Upper lobe of left lung (tissue), 6 donors: ENCODE data around the gene SMIM11. TPM values are rescaled to one million over a fixed set of nuclear protein-coding genes. Genes with fewer than 3 reads are reported as not detected.
A peak's percentile ranks its signal among the peaks of the same experiment; 100 is the strongest.

Experiments used
- ATAC-seq, 2 donors: fragments of 200-7000 bp; cut with Tn5 transposase; one replicate each; pipeline ENCODE4 v1.9.1; 2022; ENCODE audit warnings: mild to moderate bottlenecking in 2 of 2, moderate library complexity in 2 of 2; ENCODE audit not compliant: low FRiP score in 2 of 2
- DNase-seq, 2 donors: peaks; one replicate each; pipeline ENCODE4 v3.0.0-alpha.2; 2019 to 2020
- H3K27ac ChIP-seq, 4 donors: fragments of 200-600 bp; sonication (generic); one replicate each; pipeline ENCODE4 v1.5.1; 2016 to 2019
- H3K27me3 ChIP-seq, 4 donors: fragments of 200-600 bp; sonication (generic); one replicate each; pipeline ENCODE4 v1.5.1; 2017 to 2019
- H3K36me3 ChIP-seq, 4 donors: fragments of 200-600 bp; sonication (generic); one replicate each; pipeline ENCODE4 v1.5.1; 2016 to 2019
- H3K4me1 ChIP-seq, 4 donors: fragments of 200-600 bp; sonication (generic); one replicate each; pipeline ENCODE4 v1.5.1; 2018 to 2019
- H3K4me3 ChIP-seq, 4 donors: fragments of 200-600 bp; sonication (generic); one replicate each; pipeline ENCODE4 v1.5.1; 2017 to 2019; ENCODE audit warnings: mild to moderate bottlenecking in 2 of 4, moderate library complexity in 1 of 4
- H3K9me3 ChIP-seq, 4 donors: fragments of 200-600 bp; sonication (generic); one replicate each; pipeline ENCODE4 v1.5.1; 2018 to 2019
- EP300 ChIP-seq, 4 donors: sonication (generic); formaldehyde crosslinking; IDR thresholded peaks; one replicate each; pipeline ENCODE4 v1.5.1; 2017; ENCODE audit warnings: antibody characterized with exemption in 4 of 4, control low read depth in 2 of 4
- POLR2A ChIP-seq, 4 donors: fragments of 450-650 bp; IDR thresholded peaks; one replicate each; pipeline ENCODE4 v1.5.1; 2016 to 2017; ENCODE audit warnings: antibody characterized with exemption in 4 of 4, mild to moderate bottlenecking in 2 of 4
- POLR2AphosphoS5 ChIP-seq, 2 donors: sonication (generic); formaldehyde crosslinking; IDR thresholded peaks; one replicate each; pipeline ENCODE4 v1.5.1; 2017; ENCODE audit warnings: antibody characterized with exemption in 2 of 2
- WGBS, 2 donors: methylation state at CpG; one replicate each; pipeline ENCODE4 v1.1.5; 2017 to 2018; 5-methylcytosine and 5-hydroxymethylcytosine counted together
- total RNA-seq, 6 donors: library from RNA; depleted of rRNA in 4 of 6; stranded (reverse); fragments of >200 nt in 4 of 6; gene quantifications; one replicate each; pipeline versions ENCODE4 v1.1.0 to v1.2.1, GENCODE V29; 2016 to 2021
- TF ChIP-seq, protein P1 (sequence below), 6 experiments: fragments of 450-650 bp in 4 of 6; fragments of 200-600 bp in 2 of 6; sonication (generic) in 2 of 6; IDR thresholded peaks; one replicate each; pipeline ENCODE4 v1.5.1; 2016 to 2019; ENCODE audit warnings: antibody characterized with exemption in 6 of 6
- donor health status: DM: no; HTN: no; CAD: no; lungs with moderate emphysema.
- donor health status: DM: no; HTN: yes; CAD: no; lungs with severe emphysema.

Gene SMIM11
- total RNA-seq, 6 donors from 2014 or later, result 3.0 to 21.6 (median 8.0) TPM

DNA sequence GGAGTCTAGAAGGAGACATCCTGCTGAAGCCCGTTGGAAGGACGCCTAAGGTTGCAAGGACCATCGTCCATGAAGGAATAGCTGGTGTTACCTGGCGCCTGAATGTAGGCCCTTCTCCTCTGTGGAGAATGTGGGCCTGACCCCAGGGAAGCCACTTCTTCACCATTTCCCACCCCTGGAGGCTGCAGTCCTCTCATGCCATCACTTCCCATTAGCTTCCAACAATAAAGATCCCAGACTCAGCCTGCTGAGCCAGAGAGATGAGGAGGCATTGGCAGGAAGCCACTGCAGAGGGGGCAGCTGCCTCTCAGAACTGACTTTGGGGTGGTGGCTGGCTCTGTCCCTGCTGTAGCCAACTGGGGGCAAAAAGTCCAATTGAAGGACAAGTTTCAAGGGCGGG is 32.8 kb upstream of the SMIM11 start:
- no peak overlapping the region for H3K4me3 ChIP-seq
- peaks cover 0 to 13% (median 8%) of the 10 kb centered on the region in 4 donors for H3K4me1 ChIP-seq
- H3K27ac ChIP-seq, result no peak overlapping the region
- no peaks in the 10 kb centered on the region for H3K9me3 ChIP-seq
- H3K36me3 ChIP-seq, result no peaks in the 10 kb centered on the region
- 71 to 94% methylated on average over 4 to 5 of the region's 5 CpGs for WGBS, 2 donors
- DNase-seq, result no peak
- no peak for TF ChIP-seq EP300 (IDR thresholded peaks at IDR 0.05)
- TF ChIP-seq, protein P1, sequence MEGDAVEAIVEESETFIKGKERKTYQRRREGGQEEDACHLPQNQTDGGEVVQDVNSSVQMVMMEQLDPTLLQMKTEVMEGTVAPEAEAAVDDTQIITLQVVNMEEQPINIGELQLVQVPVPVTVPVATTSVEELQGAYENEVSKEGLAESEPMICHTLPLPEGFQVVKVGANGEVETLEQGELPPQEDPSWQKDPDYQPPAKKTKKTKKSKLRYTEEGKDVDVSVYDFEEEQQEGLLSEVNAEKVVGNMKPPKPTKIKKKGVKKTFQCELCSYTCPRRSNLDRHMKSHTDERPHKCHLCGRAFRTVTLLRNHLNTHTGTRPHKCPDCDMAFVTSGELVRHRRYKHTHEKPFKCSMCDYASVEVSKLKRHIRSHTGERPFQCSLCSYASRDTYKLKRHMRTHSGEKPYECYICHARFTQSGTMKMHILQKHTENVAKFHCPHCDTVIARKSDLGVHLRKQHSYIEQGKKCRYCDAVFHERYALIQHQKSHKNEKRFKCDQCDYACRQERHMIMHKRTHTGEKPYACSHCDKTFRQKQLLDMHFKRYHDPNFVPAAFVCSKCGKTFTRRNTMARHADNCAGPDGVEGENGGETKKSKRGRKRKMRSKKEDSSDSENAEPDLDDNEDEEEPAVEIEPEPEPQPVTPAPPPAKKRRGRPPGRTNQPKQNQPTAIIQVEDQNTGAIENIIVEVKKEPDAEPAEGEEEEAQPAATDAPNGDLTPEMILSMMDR (IDR thresholded peaks at IDR 0.05), result no peak
- TF ChIP-seq POLR2A (IDR thresholded peaks at IDR 0.05), result no peak
- no peak for TF ChIP-seq POLR2AphosphoS5 (IDR thresholded peaks at IDR 0.05)
- no peaks in the 10 kb centered on the region for H3K27me3 ChIP-seq
- no peak for ATAC-seq

DNA sequence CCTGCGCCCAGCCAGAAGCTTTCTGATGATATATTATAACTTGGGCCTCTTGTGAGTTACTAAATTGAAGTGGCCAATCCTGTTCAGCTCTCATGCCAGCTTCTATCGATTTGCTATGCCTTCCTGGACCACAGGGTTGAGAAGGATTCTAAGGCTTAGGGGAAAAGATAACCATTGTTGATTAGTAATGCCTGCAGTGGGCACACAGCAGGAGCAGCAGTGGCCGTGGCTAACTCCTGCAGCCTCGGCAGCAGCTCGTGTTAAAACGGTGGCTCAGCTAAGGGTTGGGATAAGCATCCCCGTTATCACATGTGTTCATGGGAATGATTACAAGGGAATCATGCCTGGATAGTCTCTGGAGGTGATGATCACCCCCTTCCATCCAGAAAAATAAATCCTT is 32.0 kb upstream of the SMIM11 start:
- H3K27me3 ChIP-seq, result no peaks in the 10 kb centered on the region
- WGBS, 2 donors, result 87 to 100% methylated on average over 5 to 7 of the region's 7 CpGs
- H3K27ac ChIP-seq, result no peak overlapping the region
- H3K4me1 ChIP-seq, result peaks cover 0 to 13% (median 8%) of the 10 kb centered on the region in 4 donors
- H3K36me3 ChIP-seq, result no peaks in the 10 kb centered on the region
- ATAC-seq, result no peak
- no peaks in the 10 kb centered on the region for H3K9me3 ChIP-seq
- no peak for DNase-seq
- no peak overlapping the region for H3K4me3 ChIP-seq
- TF ChIP-seq POLR2A (IDR thresholded peaks at IDR 0.05), result no peak
- TF ChIP-seq, protein P1 (IDR thresholded peaks at IDR 0.05), result no peak
- no peak for TF ChIP-seq POLR2AphosphoS5 (IDR thresholded peaks at IDR 0.05)
- no peak for TF ChIP-seq EP300 (IDR thresholded peaks at IDR 0.05)

DNA sequence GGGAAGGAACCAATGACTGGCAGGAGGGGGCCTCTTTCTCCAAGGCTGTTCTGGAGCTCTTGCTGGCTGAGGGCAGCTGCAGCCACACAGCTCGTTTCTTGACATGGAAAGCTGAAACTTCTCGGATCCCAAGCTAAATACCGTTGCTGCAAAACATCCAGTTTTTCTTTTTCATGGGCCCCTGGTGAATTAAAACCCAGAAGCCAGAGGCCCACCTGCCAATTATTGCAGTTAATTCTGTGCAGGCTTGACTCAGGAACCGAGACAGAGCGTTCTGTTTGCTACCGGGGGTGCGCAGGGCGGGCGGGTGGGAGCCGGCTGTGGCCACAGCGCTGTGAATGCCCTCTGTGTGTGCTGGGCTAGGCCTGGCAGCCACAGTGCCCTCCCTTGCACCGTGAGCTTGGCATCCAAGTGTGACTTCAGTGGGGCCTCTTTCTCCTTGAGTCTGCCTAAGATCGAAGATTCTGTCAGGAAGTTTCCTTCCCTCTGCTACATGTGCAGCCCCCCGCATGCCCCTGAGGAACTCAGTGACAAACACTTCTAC is 31.4 kb upstream of the SMIM11 start:
- no peak for TF ChIP-seq POLR2A (IDR thresholded peaks at IDR 0.05)
- TF ChIP-seq, protein P1 (IDR thresholded peaks at IDR 0.05), result no peak
- TF ChIP-seq EP300 (IDR thresholded peaks at IDR 0.05), result no peak
- no peak for TF ChIP-seq POLR2AphosphoS5 (IDR thresholded peaks at IDR 0.05)
- ATAC-seq, result no peak
- 86 to 87% methylated on average over 9 of the region's 14 CpGs for WGBS, 2 donors
- H3K27ac ChIP-seq, result no peak overlapping the region
- H3K36me3 ChIP-seq, result no peaks in the 10 kb centered on the region
- H3K9me3 ChIP-seq, result no peaks in the 10 kb centered on the region
- H3K4me1 ChIP-seq, result peaks cover 0 to 13% (median 8%) of the 10 kb centered on the region in 4 donors
- DNase-seq, result no peak
- no peak overlapping the region for H3K4me3 ChIP-seq
- no peaks in the 10 kb centered on the region for H3K27me3 ChIP-seq

DNA sequence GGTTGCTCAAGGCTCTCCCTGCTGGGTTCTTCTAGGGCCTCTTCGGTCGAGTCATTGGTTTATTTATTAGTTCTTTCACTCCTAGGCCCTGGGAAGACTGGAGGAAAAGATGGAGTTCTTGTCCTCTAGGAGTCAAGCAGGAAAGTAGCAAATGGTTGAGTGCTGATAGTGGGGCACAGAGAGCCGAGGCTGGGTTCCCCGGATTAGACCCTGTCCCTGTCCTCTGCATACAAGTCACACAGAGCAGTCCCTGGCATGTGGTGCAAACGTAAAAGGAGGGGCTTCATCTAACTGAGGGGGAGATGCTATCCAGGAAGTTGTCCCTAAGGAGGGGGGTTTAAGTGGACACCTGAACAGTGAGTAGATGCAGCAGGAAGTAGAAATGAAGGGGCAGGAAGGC is 30.7 kb upstream of the SMIM11 start:
- H3K4me3 ChIP-seq, result no peak overlapping the region
- no peaks in the 10 kb centered on the region for H3K27me3 ChIP-seq
- ATAC-seq (no peak), DNase-seq (no peak)
- TF ChIP-seq, protein P1 (IDR thresholded peaks at IDR 0.05), result no peak
- no peak for TF ChIP-seq POLR2AphosphoS5 (IDR thresholded peaks at IDR 0.05)
- H3K27ac ChIP-seq, result peak overlapping the region in 1 of 4 donors; percentile 50
- no peaks in the 10 kb centered on the region for H3K9me3 ChIP-seq
- 85 to 90% methylated on average over 5 of the region's 5 CpGs for WGBS, 2 donors
- H3K36me3 ChIP-seq, result no peaks in the 10 kb centered on the region
- peaks cover 0 to 13% (median 8%) of the 10 kb centered on the region in 4 donors for H3K4me1 ChIP-seq
